PC-9 (cell line): ENCODE results near the gene ADAMTS16.

Source experiments
- EZH2 ChIP-seq: fragments of 200-600 bp; sonication (generic); IDR thresholded peaks from 2 replicates; pipeline ENCODE4 v1.8.0; 2017; ENCODE audit warnings: antibody characterized with exemption, low read depth
- TF ChIP-seq, protein P1 (sequence below): fragments of 200-600 bp; sonication (generic); conservative IDR thresholded peaks from 2 replicates; pipeline ENCODE4 v1.6.1; 2017; ENCODE audit warnings: mixed run types, antibody characterized with exemption, mild to moderate bottlenecking, moderate library complexity

DNA sequence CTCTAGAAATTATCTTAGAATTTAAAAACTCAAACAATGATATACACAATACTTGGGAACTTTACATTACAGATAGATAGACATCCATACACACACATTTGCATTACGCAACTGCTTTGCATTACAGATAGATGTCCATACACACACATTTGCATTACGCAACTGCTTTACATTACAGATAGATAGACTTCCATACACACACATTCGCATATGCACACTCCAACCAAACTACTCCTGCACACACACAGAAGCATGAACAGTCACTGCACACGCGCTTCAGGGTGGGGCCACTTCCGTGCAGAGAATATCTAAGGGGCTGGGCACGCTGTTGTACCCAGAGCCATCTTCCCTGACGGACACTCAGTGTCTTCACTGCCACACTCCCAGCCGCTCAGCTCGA lies 7.9 kb upstream of the ADAMTS16 start:
- TF ChIP-seq, protein P1, sequence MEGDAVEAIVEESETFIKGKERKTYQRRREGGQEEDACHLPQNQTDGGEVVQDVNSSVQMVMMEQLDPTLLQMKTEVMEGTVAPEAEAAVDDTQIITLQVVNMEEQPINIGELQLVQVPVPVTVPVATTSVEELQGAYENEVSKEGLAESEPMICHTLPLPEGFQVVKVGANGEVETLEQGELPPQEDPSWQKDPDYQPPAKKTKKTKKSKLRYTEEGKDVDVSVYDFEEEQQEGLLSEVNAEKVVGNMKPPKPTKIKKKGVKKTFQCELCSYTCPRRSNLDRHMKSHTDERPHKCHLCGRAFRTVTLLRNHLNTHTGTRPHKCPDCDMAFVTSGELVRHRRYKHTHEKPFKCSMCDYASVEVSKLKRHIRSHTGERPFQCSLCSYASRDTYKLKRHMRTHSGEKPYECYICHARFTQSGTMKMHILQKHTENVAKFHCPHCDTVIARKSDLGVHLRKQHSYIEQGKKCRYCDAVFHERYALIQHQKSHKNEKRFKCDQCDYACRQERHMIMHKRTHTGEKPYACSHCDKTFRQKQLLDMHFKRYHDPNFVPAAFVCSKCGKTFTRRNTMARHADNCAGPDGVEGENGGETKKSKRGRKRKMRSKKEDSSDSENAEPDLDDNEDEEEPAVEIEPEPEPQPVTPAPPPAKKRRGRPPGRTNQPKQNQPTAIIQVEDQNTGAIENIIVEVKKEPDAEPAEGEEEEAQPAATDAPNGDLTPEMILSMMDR = no peak
- TF ChIP-seq EZH2 = no peak
